Fibroblast of skin of back (primary cell): ENCODE data around the gene MBOAT2.

Source experiments
- DNase-seq: peaks from one replicate; pipeline ENCODE4 v3.0.0-alpha.2; 2013

Gene MBOAT2

DNA sequence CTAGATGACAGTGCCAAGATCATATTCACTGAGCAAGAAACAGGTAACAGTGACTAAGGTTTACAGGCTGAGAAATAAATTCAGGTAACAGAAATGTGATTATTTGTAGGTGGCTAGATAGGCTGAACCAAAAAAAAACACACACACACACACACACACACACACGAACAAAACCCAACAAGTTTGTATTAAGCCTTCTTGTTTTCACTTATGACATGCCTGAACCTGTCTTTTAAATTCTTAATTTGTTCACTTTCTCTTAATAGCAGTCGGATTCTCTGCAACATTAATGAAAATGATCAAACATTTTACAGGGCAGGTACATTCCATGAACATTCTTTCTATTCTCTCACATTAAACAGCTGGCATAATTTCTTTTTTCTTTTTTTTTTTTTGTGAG is 147.3 kb downstream of the MBOAT2 start:
- no peak for DNase-seq

DNA sequence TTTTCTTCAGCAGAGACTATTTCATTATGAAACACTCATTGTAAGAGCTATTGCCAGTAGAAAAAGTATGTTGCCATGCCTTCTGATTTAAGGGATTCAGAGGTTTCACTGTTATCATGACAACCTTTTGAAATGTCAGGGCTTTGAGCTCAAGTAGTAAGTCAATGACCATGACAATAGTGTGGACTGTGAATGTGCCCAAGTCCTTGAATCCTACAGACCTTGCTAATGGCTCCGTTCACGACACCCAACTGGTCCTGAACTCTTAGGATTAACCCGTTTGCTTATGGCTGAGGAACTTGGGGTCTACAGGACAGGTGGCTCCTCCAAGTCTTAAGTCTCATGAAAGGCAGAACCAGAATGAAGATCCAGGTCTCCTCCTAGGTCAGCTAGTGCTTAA is 148.5 kb downstream of the MBOAT2 start:
- DNase-seq = no peak

DNA sequence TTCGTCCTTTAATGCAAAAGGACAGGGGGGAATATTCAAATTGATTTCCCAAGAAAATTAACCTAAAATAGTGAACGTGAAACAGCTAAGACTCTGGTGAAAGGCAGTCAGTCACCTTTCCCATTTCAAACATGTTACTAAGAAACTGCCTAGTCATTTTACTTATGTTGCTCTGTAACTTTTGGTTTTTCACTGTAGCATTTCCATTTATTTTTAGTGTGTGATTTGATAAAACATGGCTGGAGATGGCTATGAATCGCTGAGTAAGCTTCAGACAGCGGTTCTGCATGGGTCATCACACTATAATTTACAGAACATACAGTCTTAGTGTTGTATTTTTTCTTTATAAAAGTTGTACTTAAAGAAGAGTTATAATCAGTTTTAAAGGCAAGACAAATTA is 150.1 kb downstream of the MBOAT2 start:
- no peak for DNase-seq

DNA sequence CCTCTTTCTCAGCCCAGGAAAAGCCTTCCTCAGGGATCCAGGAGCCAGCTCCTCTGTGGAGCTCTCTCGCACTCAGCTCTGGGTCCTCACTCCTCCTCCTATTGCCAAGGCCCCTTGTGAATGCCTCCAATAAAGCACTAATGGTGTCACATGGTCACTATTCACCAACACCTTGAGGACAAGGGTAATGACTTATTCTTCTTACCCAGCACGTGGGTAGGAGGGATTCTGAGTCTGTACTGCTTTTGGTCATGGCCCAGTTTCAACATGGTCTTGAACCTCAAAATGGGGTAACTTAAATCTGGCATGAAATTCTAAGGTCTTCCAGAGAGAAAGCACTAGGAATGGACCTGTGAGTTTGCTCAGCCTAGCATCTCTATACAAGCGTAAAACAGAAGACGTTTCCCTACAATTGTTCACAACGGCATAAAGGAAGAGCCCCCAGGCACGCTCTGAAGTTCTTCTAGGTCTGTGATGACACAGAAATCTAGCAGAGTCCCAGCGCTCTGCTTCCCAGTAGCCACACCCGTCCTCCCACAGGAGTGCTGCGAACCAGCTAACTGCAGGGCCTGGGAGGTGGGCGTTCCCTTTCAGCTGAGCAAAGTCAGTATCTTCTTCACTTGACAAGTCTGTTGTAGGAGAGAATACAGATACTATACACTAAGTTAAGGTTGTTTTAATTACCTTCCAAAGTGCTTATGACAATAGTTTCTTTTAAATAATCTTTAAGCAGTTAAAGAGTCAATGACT is 151.5 kb downstream of the MBOAT2 start:
- peak; percentile 30 for DNase-seq

- DNase-seq = no peak
Measured at GRCh38 chr2:8850845-8851487, 152.5 kb downstream of the MBOAT2 start.

DNA sequence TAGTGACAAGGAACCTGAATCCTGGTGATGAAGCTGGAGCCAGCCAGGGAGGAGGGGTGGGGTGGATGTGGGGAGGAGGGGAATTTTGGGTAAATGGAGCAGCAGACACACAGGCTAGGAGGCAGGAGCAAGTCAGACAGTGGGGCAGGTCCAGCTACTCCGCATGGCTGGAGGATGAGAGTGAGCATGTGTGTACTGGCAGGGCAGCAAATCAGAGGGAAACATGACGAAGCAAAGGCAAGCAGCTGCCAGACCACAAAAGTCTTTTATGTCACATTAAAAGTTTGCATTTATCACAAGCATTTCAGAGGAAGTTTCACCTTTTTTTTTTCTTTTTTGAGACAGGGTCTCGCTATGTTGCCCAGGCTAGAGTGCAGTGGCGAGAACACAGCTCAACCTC is 154.2 kb downstream of the MBOAT2 start:
- peak; percentile 33 for DNase-seq

- DNase-seq = no peak
Measured at GRCh38 chr2:8848328-8849100, 155.0 kb downstream of the MBOAT2 start.

DNA sequence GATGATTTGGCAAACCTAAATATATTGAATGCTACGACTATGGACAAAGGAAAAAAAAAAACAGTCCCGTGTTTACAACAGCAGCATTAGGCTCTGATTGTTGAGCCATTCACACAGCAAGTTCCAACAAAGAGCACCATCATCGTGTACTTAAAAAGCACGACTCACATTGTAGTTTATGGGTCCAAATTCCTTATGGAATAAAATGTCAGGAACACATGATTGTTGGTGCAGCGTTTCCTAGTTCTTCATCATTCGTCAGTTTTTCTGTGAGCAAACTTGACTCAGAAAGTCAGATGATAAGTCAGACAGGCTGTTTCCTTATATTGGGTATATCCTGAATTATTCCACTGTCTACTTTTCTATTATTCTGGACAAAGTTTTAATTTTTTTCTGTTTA is 156.1 kb downstream of the MBOAT2 start:
- DNase-seq = no peak

GRCh38 chr2:8841932-8842331 is 161.6 kb downstream of the MBOAT2 start:
- no peak for DNase-seq

DNA sequence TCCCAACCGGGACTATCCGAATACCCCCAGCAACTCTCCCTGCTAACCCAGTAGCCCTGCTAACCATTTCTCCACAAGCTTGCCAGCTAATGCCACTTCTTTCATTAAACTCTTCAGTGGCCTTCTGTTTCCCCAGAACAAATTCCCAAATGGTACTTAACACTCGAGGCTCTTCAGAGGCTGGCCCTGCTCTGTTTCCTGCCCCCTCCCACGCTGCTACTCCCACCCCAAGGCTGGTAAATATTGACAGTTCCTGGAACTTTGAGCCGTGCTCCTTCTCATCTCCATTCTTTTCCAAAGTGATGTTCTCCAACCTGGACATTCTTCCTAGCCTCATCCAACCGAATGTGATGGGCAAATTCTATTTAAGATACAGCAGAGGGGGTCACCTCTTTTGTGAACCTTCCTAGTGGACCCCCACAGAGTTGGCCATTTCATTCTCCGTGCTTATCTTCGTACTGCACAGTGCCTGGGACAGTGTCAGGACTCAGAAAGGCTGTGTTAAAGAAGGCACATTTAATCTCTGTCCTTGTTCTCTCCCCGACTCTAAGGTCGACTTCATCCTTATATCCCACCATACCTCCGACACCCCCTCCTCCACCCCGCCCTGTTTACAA is 162.9 kb downstream of the MBOAT2 start:
- DNase-seq = no peak

GRCh38 chr2:8839189-8839965 is 164.1 kb downstream of the MBOAT2 start:
- no peak for DNase-seq

DNA sequence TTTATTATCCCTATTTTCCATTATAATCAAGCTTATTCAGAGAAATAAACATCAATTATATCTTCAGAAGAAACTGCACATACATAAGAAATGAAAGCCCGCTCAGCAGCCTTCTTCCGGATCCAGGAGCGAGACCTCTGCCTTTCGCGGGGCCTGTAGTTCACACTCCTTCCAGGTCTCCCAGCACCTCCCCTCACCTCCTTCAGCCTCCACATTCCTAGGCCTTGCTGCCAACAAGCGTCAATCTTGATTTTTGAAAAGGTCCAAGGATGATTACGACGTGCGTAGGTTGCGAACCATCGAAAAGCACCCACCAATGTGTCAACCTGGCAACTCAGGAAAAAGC is 165.7 kb downstream of the MBOAT2 start:
- DNase-seq = no peak

GRCh38 chr2:8836971-8837794 is 166.3 kb downstream of the MBOAT2 start, which contains the start of gene KIDINS220:
KIDINS220 (minus strand) TSS chr2:8837613; CDS start chr2:8827093, 10,520 bp downstream.
- peak; percentile 85 for DNase-seq

DNA sequence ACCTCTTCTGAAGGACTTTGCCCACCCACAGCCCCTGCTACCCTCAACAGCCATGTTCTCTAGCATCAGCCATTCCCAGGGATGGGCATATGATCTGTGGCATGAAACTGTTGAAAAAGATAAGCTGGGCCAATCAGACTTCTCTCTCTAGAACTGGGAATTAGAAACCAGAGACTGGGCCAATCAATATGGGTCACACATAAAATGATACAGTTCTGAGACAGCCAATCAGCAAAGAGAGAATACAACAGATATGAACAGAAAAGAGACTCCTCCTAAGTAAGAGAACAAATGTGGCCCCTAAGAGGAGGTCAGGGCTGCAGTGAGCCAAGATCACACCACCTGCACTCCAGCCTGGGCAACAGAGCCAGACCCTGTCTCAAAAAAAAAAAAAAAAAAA is 168.2 kb downstream of the MBOAT2 start:
- DNase-seq = no peak

DNA sequence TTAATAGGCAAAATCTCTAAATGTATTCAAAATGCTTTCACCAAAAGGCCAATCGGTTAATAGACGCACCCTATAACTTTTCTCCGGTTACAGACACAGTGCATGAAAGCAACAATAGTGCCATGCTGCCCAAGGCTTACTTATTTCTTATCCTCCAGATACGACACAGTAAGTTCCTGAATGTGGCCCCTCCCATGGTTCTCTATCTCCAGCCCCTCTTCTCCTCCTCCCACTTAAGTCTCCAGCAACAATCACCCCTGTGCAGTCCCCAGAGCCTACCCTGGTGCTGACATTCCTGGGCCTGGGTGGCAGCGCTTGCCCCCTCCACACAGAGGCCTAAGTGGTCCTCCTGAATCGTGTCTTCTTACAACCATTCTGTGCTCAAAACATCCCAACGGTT is 169.6 kb downstream of the MBOAT2 start:
- no peak for DNase-seq

DNA sequence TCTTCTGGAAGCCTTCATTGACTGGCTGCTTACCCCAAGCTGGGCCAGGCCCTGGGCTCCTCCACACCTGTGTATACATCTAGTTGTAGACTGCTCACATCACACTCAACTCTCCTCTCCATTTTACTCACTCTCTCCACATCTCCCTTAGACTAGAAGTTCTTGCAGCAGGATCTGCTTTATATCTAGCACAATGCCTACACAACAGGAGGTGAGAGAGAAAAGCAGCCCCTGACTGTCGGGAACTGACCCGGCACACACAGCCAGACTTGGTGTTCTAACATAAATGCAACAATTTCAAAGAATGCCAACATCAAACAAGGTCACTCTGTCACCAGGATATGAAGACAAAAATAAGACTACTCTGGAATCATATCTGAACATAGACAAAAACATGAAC is 172.0 kb downstream of the MBOAT2 start:
- no peak for DNase-seq

GRCh38 chr2:8827729-8828128 is 175.8 kb downstream of the MBOAT2 start:
- no peak for DNase-seq

- DNase-seq = no peak
Measured at GRCh38 chr2:8822218-8822617, 181.3 kb downstream of the MBOAT2 start.

- DNase-seq = no peak
Measured at GRCh38 chr2:8821276-8822217, 181.9 kb downstream of the MBOAT2 start.

DNA sequence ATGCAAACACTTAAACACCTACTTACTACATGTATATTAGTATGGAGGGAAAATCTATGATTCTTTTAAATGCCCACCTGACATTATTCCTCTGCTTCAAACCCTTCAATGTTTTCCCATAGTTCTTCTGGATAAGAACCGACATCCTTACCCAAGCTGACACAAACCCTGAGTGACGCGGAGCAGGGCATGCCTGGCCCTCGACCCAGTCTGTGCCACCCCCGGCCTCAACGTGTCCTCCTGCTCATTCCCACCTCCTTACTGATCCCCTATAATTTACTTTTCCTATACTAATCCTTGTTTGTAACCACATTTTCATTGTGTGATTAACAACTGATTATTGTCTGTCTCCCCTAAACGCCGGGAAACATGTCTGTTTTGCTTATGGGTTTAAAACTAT is 183.5 kb downstream of the MBOAT2 start:
- no peak for DNase-seq
